GM15510 (cell line): ENCODE data around the gene CEP128.

Source experiments
- POLR2A ChIP-seq: IDR thresholded peaks from 3 replicates; pipeline ENCODE4 v1.6.1; 2011; ENCODE audit warnings: borderline replicate concordance; ENCODE audit not compliant: insufficient read length; ENCODE audit errors: extremely low read depth

CEP128 gene

GRCh38 chr14:80930836-80931389 lies 10.6 kb downstream of the CEP128 start:
- no peak for TF ChIP-seq POLR2A

GRCh38 chr14:80930095-80930494 lies 11.4 kb downstream of the CEP128 start:
- no peak for TF ChIP-seq POLR2A

GRCh38 chr14:80927083-80927989 lies 14.2 kb downstream of the CEP128 start:
- TF ChIP-seq POLR2A: no peak

GRCh38 chr14:80926397-80927082 lies 15.0 kb downstream of the CEP128 start:
- TF ChIP-seq POLR2A: no peak

GRCh38 chr14:80924365-80925103 lies 17.0 kb downstream of the CEP128 start:
- no peak for TF ChIP-seq POLR2A

GRCh38 chr14:80923368-80923767 lies 18.2 kb downstream of the CEP128 start:
- TF ChIP-seq POLR2A: no peak

- no peak for TF ChIP-seq POLR2A
Observed at GRCh38 chr14:80919622-80920021, 21.9 kb downstream of the CEP128 start.

GRCh38 chr14:80906946-80907345 lies 34.6 kb downstream of the CEP128 start:
- no peak for TF ChIP-seq POLR2A

GRCh38 chr14:80906336-80906735 lies 35.2 kb downstream of the CEP128 start:
- TF ChIP-seq POLR2A: no peak

- TF ChIP-seq POLR2A: no peak
Observed at GRCh38 chr14:80902608-80903007, 38.9 kb downstream of the CEP128 start.

- TF ChIP-seq POLR2A: no peak
Observed at GRCh38 chr14:80901822-80902221, 39.7 kb downstream of the CEP128 start.

- no peak for TF ChIP-seq POLR2A
Observed at GRCh38 chr14:80901260-80901659, 40.3 kb downstream of the CEP128 start.

GRCh38 chr14:80872645-80873044 lies 68.9 kb downstream of the CEP128 start:
- no peak for TF ChIP-seq POLR2A

- TF ChIP-seq POLR2A: no peak
Observed at GRCh38 chr14:80868260-80868659, 73.3 kb downstream of the CEP128 start.

GRCh38 chr14:80867798-80868197 lies 73.7 kb downstream of the CEP128 start:
- no peak for TF ChIP-seq POLR2A

GRCh38 chr14:80867091-80867490 lies 74.4 kb downstream of the CEP128 start:
- no peak for TF ChIP-seq POLR2A

GRCh38 chr14:80865565-80865964 lies 76.0 kb downstream of the CEP128 start:
- TF ChIP-seq POLR2A: no peak
